ENCODE measurements around the gene DCAF4. TPM values are rescaled to one million over a fixed set of nuclear protein-coding genes. Genes with fewer than 3 reads are reported as not detected.
"Not testable (repeated sequence)": the region's sequence is repeated elsewhere in the genome, so short reads cannot be mapped to it uniquely, and the experiment has no call there.

Gene DCAF4
- total RNA-seq, 1 donor from 2014 or later = 20.4 TPM

DNA sequence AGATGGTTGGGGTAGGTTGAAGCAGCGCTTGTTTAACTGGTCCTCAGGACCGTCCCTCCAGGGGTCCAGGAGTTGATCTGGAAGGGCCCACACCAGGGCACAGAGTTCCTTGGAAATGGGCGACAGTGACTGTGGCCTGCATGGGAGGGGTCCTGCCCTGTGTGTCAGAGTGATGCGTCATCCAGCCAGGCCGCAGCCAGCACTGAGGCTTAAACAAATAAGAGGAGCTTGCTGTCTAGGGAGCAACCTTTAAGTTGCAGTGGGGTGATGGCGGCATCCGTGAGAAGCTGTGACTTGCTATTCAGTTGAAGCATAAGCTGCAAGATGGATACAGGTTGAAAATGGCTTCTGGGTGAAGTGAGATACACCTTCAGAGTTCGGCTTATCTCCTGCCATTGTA is 20.2 kb downstream of the DCAF4 start:
- Mint-ChIP-seq H3K27ac (no peak overlapping the region), H3K4me3 (no peak overlapping the region), H3K36me3 (ENCODE audit: low read depth) (peaks cover 27% of the 10 kb centered on the region)

DNA sequence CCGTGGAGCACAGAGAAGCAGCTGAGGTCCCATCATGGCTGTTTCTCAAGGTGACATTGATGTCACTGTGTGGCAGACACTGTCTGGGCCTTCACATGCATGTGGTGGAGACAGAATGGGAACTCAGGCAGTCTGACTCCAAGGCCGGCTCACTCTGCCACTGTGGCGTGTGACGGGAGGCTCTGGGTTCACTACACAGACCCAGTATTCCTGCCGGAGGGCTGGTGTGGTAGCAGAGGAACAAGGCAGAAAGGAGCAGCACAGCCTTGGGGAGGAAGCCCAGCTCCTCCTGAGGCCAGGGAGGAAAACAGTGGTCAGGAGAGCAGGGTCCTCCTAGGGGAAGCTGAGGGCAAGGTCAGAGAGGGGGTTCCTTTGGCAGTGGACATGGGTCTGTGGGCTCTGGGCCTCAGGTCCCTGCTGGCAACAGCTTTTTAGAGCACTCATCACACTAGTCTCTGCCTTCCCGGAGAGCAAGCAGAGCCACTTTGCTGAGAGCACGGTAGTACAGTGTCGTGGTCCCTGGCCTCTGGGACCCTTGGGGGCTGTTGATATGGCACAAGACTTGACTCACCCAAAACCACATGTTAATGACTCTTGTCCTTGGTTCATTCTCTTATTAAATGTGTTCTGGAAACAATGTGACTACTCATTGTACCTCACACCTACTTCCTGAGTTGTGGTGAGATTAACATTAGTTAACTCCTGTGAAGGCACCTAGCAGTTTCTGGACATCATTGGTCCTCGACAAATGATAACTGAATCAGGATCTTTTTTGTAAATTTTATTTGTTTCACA is 21.3 kb downstream of the DCAF4 start:
- Mint-ChIP-seq H3K27me3 (ENCODE audit: insufficient read depth) (no peaks in the 10 kb centered on the region), H3K4me1 (ENCODE audit: low read depth) (peaks cover 5% of the 10 kb centered on the region), H3K4me3 (no peak overlapping the region), H3K36me3 (ENCODE audit: low read depth) (peaks cover 23% of the 10 kb centered on the region), H3K27ac (no peak overlapping the region), H3K9me3 (no peaks in the 10 kb centered on the region)
- intact Hi-C loops (cut with micrococcal nuclease) = loop anchor here (1.0 kb wide), 2 partner anchors 42 to 430 kb away; no protein-coding TSS in a partner anchor
- no peak for DNase-seq (ENCODE audit: low spot score)

More for the DNA sequence above, 20.2 kb downstream of the DCAF4 start:
- Mint-ChIP-seq H3K9me3 (no peaks in the 10 kb centered on the region), H3K27me3 (ENCODE audit: insufficient read depth) (no peaks in the 10 kb centered on the region), H3K4me1 (ENCODE audit: low read depth) (peaks cover 5% of the 10 kb centered on the region)
- intact Hi-C loops (cut with micrococcal nuclease) = no loop called here
- no peak for DNase-seq (ENCODE audit: low spot score)

DNA sequence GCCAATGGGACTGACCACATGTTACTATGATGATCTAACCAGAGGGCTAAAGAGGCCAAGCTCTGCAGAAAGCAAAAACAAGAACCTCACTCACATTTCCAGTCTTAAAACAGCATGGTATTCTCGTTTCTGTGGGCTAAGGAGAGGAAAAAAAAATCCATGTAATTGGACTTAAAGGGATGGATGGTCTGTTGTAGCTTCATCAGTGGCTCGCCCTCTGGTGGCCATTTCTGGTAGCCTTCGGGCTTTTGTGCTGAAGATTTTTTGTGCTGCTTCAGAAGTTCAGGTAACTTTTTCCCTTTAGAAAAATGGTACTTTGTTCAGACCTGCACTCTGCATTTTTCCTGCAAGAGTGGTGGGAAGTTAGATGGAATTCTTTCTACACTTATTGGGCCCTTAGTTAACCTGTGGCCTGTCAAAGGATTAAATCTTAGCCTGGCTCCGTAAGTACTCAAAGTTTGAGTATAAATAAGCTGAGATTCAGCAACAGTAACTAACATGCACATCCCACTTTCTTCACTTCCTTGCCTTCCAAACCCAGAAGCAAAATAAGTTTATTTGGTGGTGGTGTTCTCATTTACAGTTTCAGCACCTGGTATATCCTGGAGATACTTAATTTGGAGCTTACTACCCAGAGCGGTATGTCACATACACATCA is 22.3 kb downstream of the DCAF4 start:
- H3K27ac Mint-ChIP-seq = no peak overlapping the region
- H3K4me1 Mint-ChIP-seq (ENCODE audit: low read depth) = peaks cover 5% of the 10 kb centered on the region
- intact Hi-C loops (cut with micrococcal nuclease) = loop anchor here (1.0 kb wide), 2 partner anchors 43 to 431 kb away; no protein-coding TSS in a partner anchor
- no peaks in the 10 kb centered on the region for H3K27me3 Mint-ChIP-seq (ENCODE audit: insufficient read depth)
- DNase-seq (ENCODE audit: low spot score) = peak; percentile 41
- H3K9me3 Mint-ChIP-seq = no peaks in the 10 kb centered on the region
- peaks cover 17% of the 10 kb centered on the region for H3K36me3 Mint-ChIP-seq (ENCODE audit: low read depth)
- H3K4me3 Mint-ChIP-seq = no peak overlapping the region

DNA sequence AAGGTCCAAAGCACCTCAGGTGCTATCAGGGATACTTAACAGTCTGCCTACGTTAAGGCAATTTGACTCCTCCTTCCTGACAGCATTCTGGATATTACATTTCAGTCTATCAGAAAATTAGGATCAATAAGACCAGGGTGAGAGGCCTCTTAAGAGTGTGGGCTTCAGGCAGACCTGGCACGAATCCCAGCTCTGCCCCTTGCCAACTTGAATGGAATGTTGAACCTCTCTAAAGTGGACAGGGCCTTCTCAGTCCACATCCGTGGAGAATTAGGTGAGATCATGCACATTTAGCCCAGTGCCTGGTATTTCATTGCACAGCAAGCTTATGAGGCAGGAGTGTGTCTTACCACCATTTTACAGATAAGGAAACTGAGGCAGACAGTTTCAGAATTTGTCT is 25.9 kb downstream of the DCAF4 start:
- Mint-ChIP-seq H3K36me3 (ENCODE audit: low read depth) (peaks cover 24% of the 10 kb centered on the region), H3K4me1 (ENCODE audit: low read depth) (peaks cover 5% of the 10 kb centered on the region), H3K27me3 (ENCODE audit: insufficient read depth) (no peaks in the 10 kb centered on the region), H3K9me3 (no peaks in the 10 kb centered on the region), H3K27ac (no peak overlapping the region), H3K4me3 (no peak overlapping the region)
- intact Hi-C loops (cut with micrococcal nuclease) = no loop called here
- DNase-seq (ENCODE audit: low spot score) = no peak

DNA sequence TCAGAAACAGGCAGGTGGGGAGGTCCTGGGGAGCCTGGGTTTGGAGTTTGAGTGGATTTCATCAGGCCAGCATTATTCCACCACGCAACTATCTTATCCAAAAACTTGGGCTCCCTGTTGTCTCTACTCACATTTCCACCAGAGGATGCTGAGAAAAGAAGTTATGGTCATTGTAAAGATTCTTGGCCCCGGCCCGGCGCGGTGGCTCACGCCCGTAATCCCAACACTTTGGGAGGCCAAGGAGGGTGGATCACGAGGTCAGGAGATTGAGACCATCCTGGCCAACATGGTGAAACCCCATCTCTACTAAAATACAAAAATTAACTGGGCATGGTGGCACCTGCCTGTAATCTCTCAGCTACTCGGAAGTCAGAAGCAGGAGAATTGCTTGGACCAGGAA is 30.5 kb downstream of the DCAF4 start:
- DNase-seq (ENCODE audit: low spot score); intact Hi-C loops (cut with micrococcal nuclease); H3K4me3 Mint-ChIP-seq; H3K9me3 Mint-ChIP-seq; H3K27ac Mint-ChIP-seq; H3K27me3 Mint-ChIP-seq (ENCODE audit: insufficient read depth); H3K4me1 Mint-ChIP-seq (ENCODE audit: low read depth): not testable (repeated sequence)
- peaks cover 38% of the 10 kb centered on the region for H3K36me3 Mint-ChIP-seq (ENCODE audit: low read depth)

DNA sequence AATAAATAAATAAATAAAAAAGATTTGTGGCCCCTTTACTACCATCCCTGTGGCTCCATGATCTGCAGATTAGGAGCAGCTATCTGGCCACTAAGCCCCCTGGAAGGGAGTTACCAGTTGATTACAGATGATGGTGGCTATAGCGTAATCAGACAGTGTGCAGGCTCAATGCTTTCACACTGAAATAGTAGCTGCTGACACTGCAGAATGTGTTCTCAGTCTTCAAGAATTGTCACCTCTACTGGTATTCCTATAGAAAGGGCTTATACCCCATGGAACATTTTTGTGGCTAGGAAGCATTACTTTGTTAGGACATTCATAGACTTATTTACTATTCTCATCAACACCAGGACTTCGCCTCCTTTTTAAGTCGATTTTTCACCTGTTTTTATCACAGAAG is 30.9 kb downstream of the DCAF4 start:
- intact Hi-C loops (cut with micrococcal nuclease) = no loop called here
- no peaks in the 10 kb centered on the region for H3K27me3 Mint-ChIP-seq (ENCODE audit: insufficient read depth)
- DNase-seq (ENCODE audit: low spot score) = no peak
- H3K4me1 Mint-ChIP-seq (ENCODE audit: low read depth) = no peaks in the 10 kb centered on the region
- H3K36me3 Mint-ChIP-seq (ENCODE audit: low read depth) = peaks cover 42% of the 10 kb centered on the region
- H3K27ac Mint-ChIP-seq = no peak overlapping the region
- H3K4me3 Mint-ChIP-seq = no peak overlapping the region
- no peaks in the 10 kb centered on the region for H3K9me3 Mint-ChIP-seq

DNA sequence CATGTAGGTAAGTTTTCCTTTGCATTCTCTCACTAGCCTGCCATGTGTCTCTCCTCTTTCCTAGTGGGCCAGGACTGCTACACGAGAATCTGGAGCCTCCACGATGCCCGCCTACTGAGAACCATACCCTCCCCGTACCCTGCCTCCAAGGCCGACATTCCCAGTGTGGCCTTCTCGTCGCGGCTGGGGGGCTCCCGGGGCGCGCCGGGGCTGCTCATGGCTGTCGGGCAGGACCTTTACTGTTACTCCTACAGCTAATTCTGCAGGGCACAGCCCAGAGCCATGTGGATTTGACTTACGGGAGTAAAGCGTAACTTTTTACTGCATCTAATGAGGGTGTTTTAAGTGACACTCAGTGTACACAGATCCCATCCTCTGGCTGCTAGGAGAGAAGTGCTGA is 32.3 kb downstream of the DCAF4 start:
- H3K9me3 Mint-ChIP-seq = no peaks in the 10 kb centered on the region
- H3K4me1 Mint-ChIP-seq (ENCODE audit: low read depth) = no peaks in the 10 kb centered on the region
- H3K36me3 Mint-ChIP-seq (ENCODE audit: low read depth) = peaks cover 47% of the 10 kb centered on the region
- H3K27me3 Mint-ChIP-seq (ENCODE audit: insufficient read depth) = no peaks in the 10 kb centered on the region
- H3K27ac Mint-ChIP-seq = no peak overlapping the region
- intact Hi-C loops (cut with micrococcal nuclease) = no loop called here
- no peak overlapping the region for H3K4me3 Mint-ChIP-seq
- DNase-seq (ENCODE audit: low spot score) = no peak

DNA sequence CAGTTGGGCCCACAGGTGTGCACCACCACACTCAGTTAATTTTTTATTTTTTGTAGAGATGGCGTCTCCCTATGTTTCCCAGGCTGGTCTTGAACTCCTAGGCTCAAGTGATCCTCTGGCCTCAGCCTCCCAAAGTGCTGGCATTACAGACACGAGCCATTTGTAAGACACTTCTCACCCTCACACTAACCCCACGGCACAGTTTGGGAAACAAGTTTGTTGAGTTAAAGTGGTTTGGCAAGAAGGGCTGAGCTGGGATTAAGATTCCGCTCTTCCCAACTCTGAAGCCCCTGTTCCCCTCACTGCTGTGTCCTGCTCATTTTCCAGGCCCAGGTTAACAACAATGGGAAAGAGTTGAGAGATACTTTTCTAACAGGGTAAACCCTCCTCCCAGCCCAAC is 34.8 kb downstream of the DCAF4 start:
- H3K4me1 Mint-ChIP-seq (ENCODE audit: low read depth); H3K27me3 Mint-ChIP-seq (ENCODE audit: insufficient read depth); intact Hi-C loops (cut with micrococcal nuclease); H3K27ac Mint-ChIP-seq; H3K4me3 Mint-ChIP-seq; H3K9me3 Mint-ChIP-seq; DNase-seq (ENCODE audit: low spot score): not testable (repeated sequence)
- peaks cover 41% of the 10 kb centered on the region for H3K36me3 Mint-ChIP-seq (ENCODE audit: low read depth)

DNA sequence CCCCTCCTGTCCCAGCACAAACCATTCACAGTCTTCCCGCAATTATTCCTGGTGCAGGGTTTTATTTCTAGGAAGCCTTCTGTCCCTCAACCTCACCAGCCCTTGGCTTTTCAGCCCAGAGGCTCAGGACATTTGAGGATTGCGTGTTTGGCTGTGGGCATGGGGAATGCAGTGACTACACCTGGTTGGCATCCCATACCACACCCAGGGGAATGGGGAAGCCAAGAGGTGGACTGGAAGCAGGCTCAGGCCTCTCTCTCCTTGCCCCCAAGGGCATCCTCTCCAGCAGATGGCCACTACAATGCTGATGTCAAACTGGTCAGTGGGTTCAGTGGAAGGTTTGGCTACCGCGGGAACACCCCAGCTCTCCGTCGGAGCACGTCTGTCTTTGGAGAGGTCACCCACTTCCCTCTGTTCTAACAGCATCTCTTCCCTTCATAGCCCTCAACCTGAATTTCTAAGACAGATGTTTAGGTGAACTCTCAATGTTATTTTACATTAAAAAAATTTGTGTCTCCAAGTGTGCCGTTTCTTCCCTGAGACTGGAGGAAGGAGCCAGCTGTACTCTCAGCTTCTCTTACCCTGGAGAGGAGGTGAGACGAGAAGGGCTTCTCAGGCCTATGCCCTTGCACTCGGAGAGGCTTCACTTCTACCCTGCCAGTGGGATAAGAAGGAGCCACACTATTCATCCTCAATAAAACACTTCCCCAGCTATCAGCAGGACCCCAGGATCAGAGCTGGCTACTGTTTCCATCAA is 35.5 kb downstream of the DCAF4 start:
- Mint-ChIP-seq H3K9me3 (no peaks in the 10 kb centered on the region), H3K27ac (no peak overlapping the region), H3K4me3 (no peak overlapping the region), H3K4me1 (ENCODE audit: low read depth) (peaks cover 7% of the 10 kb centered on the region), H3K27me3 (ENCODE audit: insufficient read depth) (no peaks in the 10 kb centered on the region), H3K36me3 (ENCODE audit: low read depth) (peaks cover 35% of the 10 kb centered on the region)
- DNase-seq (ENCODE audit: low spot score) = no peak
- intact Hi-C loops (cut with micrococcal nuclease) = no loop called here

DNA sequence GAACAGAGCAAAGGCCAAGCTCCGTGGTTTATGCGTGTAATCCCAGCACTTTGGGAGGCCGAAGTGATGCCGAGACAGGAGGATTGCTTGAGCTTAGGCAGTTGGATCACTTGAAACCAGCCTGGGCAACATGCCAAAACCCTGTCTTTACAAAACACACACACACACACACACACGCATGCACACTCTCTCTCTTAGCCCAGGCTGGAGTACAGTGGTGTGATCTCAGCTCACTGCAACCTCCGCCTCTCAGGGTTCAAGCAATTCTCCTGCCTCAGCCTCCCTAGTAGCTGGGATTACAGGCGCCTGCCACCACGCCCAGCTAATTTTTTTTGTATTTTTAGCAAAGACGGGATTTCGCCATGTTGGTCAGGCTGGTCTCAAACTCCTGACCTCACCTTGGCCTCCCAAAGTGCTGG is 36.1 kb downstream of the DCAF4 start:
- intact Hi-C loops (cut with micrococcal nuclease); H3K27me3 Mint-ChIP-seq (ENCODE audit: insufficient read depth); H3K9me3 Mint-ChIP-seq; H3K4me1 Mint-ChIP-seq (ENCODE audit: low read depth); H3K4me3 Mint-ChIP-seq; H3K27ac Mint-ChIP-seq; DNase-seq (ENCODE audit: low spot score): not testable (repeated sequence)
- H3K36me3 Mint-ChIP-seq (ENCODE audit: low read depth) = peaks cover 32% of the 10 kb centered on the region

DNA sequence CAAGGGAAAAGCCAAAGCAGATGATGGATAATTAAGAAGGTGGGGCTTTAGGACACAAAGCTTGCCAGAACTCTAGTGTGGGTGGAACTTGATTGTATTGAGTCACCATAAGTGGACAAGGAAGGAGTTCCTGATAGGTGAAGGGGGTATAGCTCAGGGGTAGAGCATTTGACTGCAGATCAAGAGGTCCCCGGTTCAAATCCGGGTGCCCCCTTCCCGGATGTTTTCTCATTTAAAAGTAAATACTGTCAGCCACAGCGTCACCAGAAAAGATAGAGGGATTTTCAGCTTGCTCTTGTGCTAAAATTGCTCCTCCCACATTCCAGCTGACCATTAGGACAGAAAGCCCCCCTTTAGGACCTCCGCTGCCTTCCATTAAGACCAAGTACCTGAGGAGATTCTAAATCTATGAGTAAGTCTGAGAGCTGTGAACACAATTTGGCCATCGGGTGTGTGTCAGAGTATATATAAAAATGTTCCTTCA is 36.6 kb downstream of the DCAF4 start:
- no peak overlapping the region for H3K4me3 Mint-ChIP-seq

DNA sequence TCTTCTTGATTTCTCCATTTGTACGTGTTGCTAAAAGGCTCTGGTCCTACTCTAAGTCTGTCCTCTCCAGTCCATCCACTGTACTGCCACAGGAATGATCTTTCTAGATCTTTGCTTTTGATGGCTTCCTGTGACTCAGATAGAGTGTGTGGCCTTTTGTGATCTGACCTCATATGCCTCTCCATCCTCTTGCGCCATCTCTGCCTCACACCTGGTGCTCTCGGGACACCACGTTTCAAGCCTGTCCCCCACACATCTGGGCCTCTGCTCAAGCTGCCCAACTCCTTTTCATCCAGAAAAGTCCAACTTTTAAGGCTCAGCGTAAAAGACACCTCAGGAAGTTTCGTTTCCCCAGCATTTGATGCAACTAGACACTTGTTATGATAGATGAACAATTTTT is 39.0 kb downstream of the DCAF4 start:
- Mint-ChIP-seq H3K27ac (peak overlapping the region; percentile 8), H3K4me3 (no peak overlapping the region), H3K36me3 (ENCODE audit: low read depth) (peaks cover 34% of the 10 kb centered on the region), H3K27me3 (ENCODE audit: insufficient read depth) (no peaks in the 10 kb centered on the region), H3K4me1 (ENCODE audit: low read depth) (peaks cover 7% of the 10 kb centered on the region), H3K9me3 (no peaks in the 10 kb centered on the region)
- intact Hi-C loops (cut with micrococcal nuclease) = no loop called here
- DNase-seq (ENCODE audit: low spot score) = no peak

More for the DNA sequence above, 36.6 kb downstream of the DCAF4 start:
- Mint-ChIP-seq H3K27ac (no peak overlapping the region), H3K27me3 (ENCODE audit: insufficient read depth) (no peaks in the 10 kb centered on the region), H3K9me3 (no peaks in the 10 kb centered on the region), H3K4me1 (ENCODE audit: low read depth) (peaks cover 7% of the 10 kb centered on the region), H3K36me3 (ENCODE audit: low read depth) (peaks cover 26% of the 10 kb centered on the region)
- no peak for DNase-seq (ENCODE audit: low spot score)
- intact Hi-C loops (cut with micrococcal nuclease) = no loop called here

DNA sequence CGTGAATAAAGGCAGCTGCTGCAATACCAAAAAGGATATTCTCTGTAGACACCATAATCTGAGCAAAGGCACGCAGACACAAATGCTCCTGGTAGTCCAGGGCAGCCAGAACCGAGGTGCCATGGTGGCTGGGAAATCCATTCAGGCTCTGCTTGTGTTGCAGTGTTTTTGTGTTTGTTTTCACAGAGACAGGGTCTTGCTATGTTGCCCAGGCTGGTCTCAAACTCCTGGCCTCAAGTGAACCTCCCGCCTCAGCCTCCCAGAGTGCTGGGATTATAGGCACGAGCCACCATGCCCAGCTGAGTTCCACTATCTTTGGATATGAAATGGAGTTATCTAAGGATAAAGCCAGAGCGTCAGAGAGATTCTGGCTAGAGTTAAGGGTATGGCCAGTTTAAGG is 39.8 kb downstream of the DCAF4 start:
- no peaks in the 10 kb centered on the region for H3K9me3 Mint-ChIP-seq
- H3K4me3 Mint-ChIP-seq = no peak overlapping the region
- DNase-seq (ENCODE audit: low spot score) = no peak
- H3K4me1 Mint-ChIP-seq (ENCODE audit: low read depth) = peaks cover 7% of the 10 kb centered on the region
- peaks cover 28% of the 10 kb centered on the region for H3K36me3 Mint-ChIP-seq (ENCODE audit: low read depth)
- H3K27me3 Mint-ChIP-seq (ENCODE audit: insufficient read depth) = no peaks in the 10 kb centered on the region
- intact Hi-C loops (cut with micrococcal nuclease) = no loop called here
- no peak overlapping the region for H3K27ac Mint-ChIP-seq

All from activated T-helper 1 cell treated with anti-CD3 and anti-CD28 coated beads, Interleukin-12 subunit alpha, Interleukin-12 subunit beta, Interleukin-2, Interleukin-4 antibody, amounts not matched to agents 30 ng/mL and 10 ng/mL and 1 ng/mL, durations not matched to agents 14 hours and 24 hours and 36 hours (primary cell).